ENCODE results near the gene GALR1.
"Not testable (repeated sequence)": the region's sequence is repeated elsewhere in the genome, so short reads cannot be mapped to it uniquely, and the experiment has no call there.

The GALR1 gene

GRCh38 chr18:77250926-77251729 is 1.5 kb downstream of the GALR1 start:
- no peak for DNase-seq (ENCODE audit: low read depth)

GRCh38 chr18:77251730-77252050 is 2.0 kb downstream of the GALR1 start:
- DNase-seq (ENCODE audit: low read depth), result no peak

GRCh38 chr18:77254711-77255405 is 5.2 kb downstream of the GALR1 start:
- no peak for DNase-seq (ENCODE audit: low read depth)

GRCh38 chr18:77255426-77256105 is 5.9 kb downstream of the GALR1 start:
- no peak for DNase-seq (ENCODE audit: low read depth)

- DNase-seq (ENCODE audit: low read depth), result no peak
Observed at GRCh38 chr18:77262643-77263465, 13.2 kb downstream of the GALR1 start.

- DNase-seq (ENCODE audit: low read depth), result no peak
Observed at GRCh38 chr18:77263466-77263763, 13.8 kb downstream of the GALR1 start.

- no peak for DNase-seq (ENCODE audit: low read depth)
Observed at GRCh38 chr18:77267969-77268368, 18.3 kb downstream of the GALR1 start.

- no peak for DNase-seq (ENCODE audit: low read depth)
Observed at GRCh38 chr18:77268456-77268855, 18.8 kb downstream of the GALR1 start.

- DNase-seq (ENCODE audit: low read depth), result no peak
Observed at GRCh38 chr18:77271576-77272481, 22.2 kb downstream of the GALR1 start.

GRCh38 chr18:77290841-77291240 is 41.2 kb downstream of the GALR1 start:
- not testable (repeated sequence) for DNase-seq (ENCODE audit: low read depth)

GRCh38 chr18:77298172-77298571 is 48.5 kb downstream of the GALR1 start:
- no peak for DNase-seq (ENCODE audit: low read depth)

GRCh38 chr18:77299706-77300105 is 50.1 kb downstream of the GALR1 start:
- no peak for DNase-seq (ENCODE audit: low read depth)

- no peak for DNase-seq (ENCODE audit: low read depth)
Observed at GRCh38 chr18:77300579-77300978, 50.9 kb downstream of the GALR1 start.

- DNase-seq (ENCODE audit: low read depth), result no peak
Observed at GRCh38 chr18:77304268-77304667, 54.6 kb downstream of the GALR1 start.

GRCh38 chr18:77305676-77306075 is 56.0 kb downstream of the GALR1 start:
- DNase-seq (ENCODE audit: low read depth), result no peak

- DNase-seq (ENCODE audit: low read depth), result no peak
Observed at GRCh38 chr18:77308216-77308615, 58.6 kb downstream of the GALR1 start.

GRCh38 chr18:77314511-77314910 is 64.9 kb downstream of the GALR1 start:
- no peak for DNase-seq (ENCODE audit: low read depth)

GRCh38 chr18:77314952-77315351 is 65.3 kb downstream of the GALR1 start:
- no peak for DNase-seq (ENCODE audit: low read depth)

- DNase-seq (ENCODE audit: low read depth), result no peak
Observed at GRCh38 chr18:77316008-77316407, 66.4 kb downstream of the GALR1 start.

- no peak for DNase-seq (ENCODE audit: low read depth)
Observed at GRCh38 chr18:77316641-77317040, 67.0 kb downstream of the GALR1 start.

GRCh38 chr18:77320971-77321559 is 71.4 kb downstream of the GALR1 start:
- no peak for DNase-seq (ENCODE audit: low read depth)

Data from T-helper 22 cell (primary cell).